SU-DHL-6 (cell line): ENCODE data around the gene TMEM109.

Experiments
- H2AFZ ChIP-seq: fragments of 200-600 bp; sonication (generic); 2 replicates; pipeline ENCODE4 v1.6.1; 2014; ENCODE audit warnings: low read depth, mild to moderate bottlenecking, moderate library complexity, mixed read lengths, antibody characterized with exemption, low read length; ENCODE audit not compliant: severe bottlenecking
- H3F3A ChIP-seq: fragments of 200-600 bp; shearing (Covaris generic); 2 replicates; pipeline ENCODE4 v1.6.0; 2016; ENCODE audit warnings: antibody characterized with exemption, mild to moderate bottlenecking; ENCODE audit not compliant: insufficient read depth
- H3K27ac ChIP-seq: fragments of 200-600 bp; sonication (generic); 2 replicates; pipeline ENCODE4 v1.5.1; 2016; ENCODE audit warnings: low read depth, mild to moderate bottlenecking, low read length, moderate library complexity, mixed read lengths
- H3K27me3 ChIP-seq: fragments of 200-600 bp; sonication (generic), shearing (Covaris generic); 2 replicates; pipeline ENCODE4 v1.6.0; 2014; ENCODE audit warnings: mild to moderate bottlenecking, low read length
- H3K36me3 ChIP-seq: fragments of 200-600 bp; sonication (generic); 2 replicates; pipeline ENCODE4 v1.6.1; 2014; ENCODE audit warnings: mild to moderate bottlenecking, low read length, mixed read lengths
- H3K4me2 ChIP-seq: fragments of 300-600, 200-600 bp; shearing (Covaris generic), sonication (generic); 2 replicates; pipeline ENCODE4 v1.6.0; 2014; ENCODE audit warnings: low read length, low read depth, mild to moderate bottlenecking; ENCODE audit not compliant: poor library complexity, severe bottlenecking
- H3K4me3 ChIP-seq: fragments of 200-600 bp; sonication (generic); 2 replicates; pipeline ENCODE4 v1.5.1; 2014; ENCODE audit warnings: antibody characterized with exemption, low read length, mild to moderate bottlenecking, mixed read lengths; ENCODE audit not compliant: insufficient read depth, poor library complexity, severe bottlenecking
- H3K79me2 ChIP-seq: fragments of 200-600 bp; sonication (generic); 2 replicates; pipeline ENCODE4 v1.6.1; 2014; ENCODE audit warnings: mild to moderate bottlenecking, low read length, moderate library complexity; ENCODE audit not compliant: insufficient read depth
- H3K9ac ChIP-seq: fragments of 200-600 bp; sonication (generic); 2 replicates; pipeline ENCODE4 v1.7.0; 2014; ENCODE audit warnings: mild to moderate bottlenecking, low read length
- H3K9me2 ChIP-seq: fragments of 200-600 bp; sonication (generic); replicated peaks from 2 replicates; pipeline ENCODE4 v1.6.1; 2014; ENCODE audit warnings: low read length; ENCODE audit not compliant: insufficient read depth
- H3K9me3 ChIP-seq: fragments of 200-600 bp; sonication (generic); 2 replicates; pipeline ENCODE4 v1.6.1; 2014; ENCODE audit warnings: low read length, mixed read lengths; ENCODE audit not compliant: insufficient read depth
- H4K20me1 ChIP-seq: fragments of 200-600 bp; sonication (generic); 2 replicates; pipeline ENCODE4 v1.6.1; 2014; ENCODE audit warnings: low read depth, mild to moderate bottlenecking, antibody characterized with exemption, low read length, moderate library complexity, mixed read lengths
- CTCF ChIP-seq: fragments of 200-600 bp; sonication (generic); IDR thresholded peaks from one replicate; pipeline ENCODE4 v1.5.1; 2017; ENCODE audit warnings: antibody characterized with exemption, mild to moderate bottlenecking, low read length, moderate library complexity; ENCODE audit not compliant: insufficient read depth, poor library complexity, severe bottlenecking
- EZH2phosphoT487 ChIP-seq: fragments of 200-600 bp; sonication (generic), shearing (Covaris generic); conservative IDR thresholded peaks from 2 replicates; pipeline ENCODE4 v1.6.1; 2018; ENCODE audit warnings: mild to moderate bottlenecking, antibody characterized with exemption, low read length, moderate library complexity, mixed read lengths

The TMEM109 gene

GRCh38 chr11:60936467-60937143 lies 22.6 kb downstream of the TMEM109 start:
- Histone ChIP-seq H3K27me3 (no peaks in the 10 kb centered on the region), H3K9me3 (no peaks in the 10 kb centered on the region), H3K9me2 (no peaks in the 10 kb centered on the region), H3K36me3 (no peaks in the 10 kb centered on the region), H3K4me3 (no peak overlapping the region), H3F3A (peaks cover 10% of the 10 kb centered on the region), H2AFZ (no peak overlapping the region), H3K79me2 (no peaks in the 10 kb centered on the region), H3K4me2 (no peak overlapping the region), H3K27ac (no peak overlapping the region), H3K9ac (no peak overlapping the region), H4K20me1 (no peaks in the 10 kb centered on the region)
- TF ChIP-seq CTCF (no peak), EZH2phosphoT487 (no peak)

GRCh38 chr11:60937144-60937527 lies 23.2 kb downstream of the TMEM109 start:
- Histone ChIP-seq H3K27ac (no peak overlapping the region), H3K9me3 (no peaks in the 10 kb centered on the region), H4K20me1 (no peaks in the 10 kb centered on the region), H3K4me2 (no peak overlapping the region), H3K9ac (no peak overlapping the region), H3K79me2 (no peaks in the 10 kb centered on the region), H2AFZ (no peak overlapping the region), H3K9me2 (no peaks in the 10 kb centered on the region), H3K27me3 (no peaks in the 10 kb centered on the region), H3K4me3 (no peak overlapping the region), H3K36me3 (no peaks in the 10 kb centered on the region), H3F3A (peaks cover 9% of the 10 kb centered on the region)
- TF ChIP-seq EZH2phosphoT487: no peak

GRCh38 chr11:60937811-60938210 lies 23.9 kb downstream of the TMEM109 start:
- no peaks in the 10 kb centered on the region for H3K9me3 ChIP-seq
- peaks cover 2% of the 10 kb centered on the region; the same call in 1 of the 2 replicates for H3F3A ChIP-seq
- H3K79me2 ChIP-seq: no peaks in the 10 kb centered on the region
- no peak overlapping the region for H3K4me2 ChIP-seq
- H3K9me2 ChIP-seq: no peaks in the 10 kb centered on the region
- no peak overlapping the region for H2AFZ ChIP-seq
- no peaks in the 10 kb centered on the region for H3K27me3 ChIP-seq
- no peak overlapping the region for H3K9ac ChIP-seq
- no peaks in the 10 kb centered on the region for H3K36me3 ChIP-seq
- H3K4me3 ChIP-seq: no peak overlapping the region
- no peak for TF ChIP-seq EZH2phosphoT487
- TF ChIP-seq CTCF: no peak
- H3K27ac ChIP-seq: no peak overlapping the region
- no peaks in the 10 kb centered on the region for H4K20me1 ChIP-seq

- no peak overlapping the region for H3K9ac ChIP-seq
- no peak overlapping the region for H3K4me2 ChIP-seq
- no peak overlapping the region for H2AFZ ChIP-seq
- H3K9me2 ChIP-seq: no peaks in the 10 kb centered on the region
- H3K79me2 ChIP-seq: no peaks in the 10 kb centered on the region
- no peak for TF ChIP-seq CTCF
- no peak for TF ChIP-seq EZH2phosphoT487
- H3F3A ChIP-seq: no peaks in the 10 kb centered on the region
- no peak overlapping the region for H3K27ac ChIP-seq
- H3K4me3 ChIP-seq: no peak overlapping the region
- no peaks in the 10 kb centered on the region for H4K20me1 ChIP-seq
- H3K36me3 ChIP-seq: no peaks in the 10 kb centered on the region
- H3K27me3 ChIP-seq: no peaks in the 10 kb centered on the region
- no peaks in the 10 kb centered on the region for H3K9me3 ChIP-seq
These were observed 24.5 kb downstream of the TMEM109 start for GRCh38 chr11:60938500-60938899.
